ENCODE results near the gene CDC42BPB.

- TF ChIP-seq CTCF (IDR thresholded peaks at IDR 0.05; ENCODE audit: low read depth, low read length, poor library complexity, severe bottlenecking) = no peak
- TF ChIP-seq EZH2phosphoT487 (IDR thresholded peaks at IDR 0.05; ENCODE audit: borderline replicate concordance, low read length) = no peak
These were observed 89.0 kb downstream of the CDC42BPB start for GRCh38 chr14:102968306-102968705.

Measured in DOHH2 (cell line).